Esophagus squamous epithelium (tissue), 5 donors: ENCODE data around the gene INTS7. TPM values are rescaled to one million over a fixed set of nuclear protein-coding genes. Genes with fewer than 3 reads are reported as not detected.

Experiments
- DNase-seq: peaks from one replicate; lab custom pipeline; 2025; lab: John Stamatoyannopoulos, UW
- H3K27ac ChIP-seq, 4 donors: fragments of 200-600 bp; sonication (generic); one replicate each; pipeline ENCODE4 v1.5.1; 2016 to 2019; ENCODE audit warnings: mild to moderate bottlenecking in 1 of 4
- H3K27me3 ChIP-seq, 4 donors: fragments of 200-600 bp; sonication (generic); 1 replicate in 3 of 4; 2 replicates in 1 of 4; pipeline versions ENCODE4 v1.5.1 to v1.6.0; 2017 to 2021; ENCODE audit warnings: antibody characterized with exemption in 1 of 4
- H3K36me3 ChIP-seq, 3 donors: fragments of 200-600 bp; sonication (generic); one replicate each; pipeline ENCODE4 v1.5.1; 2016 to 2019
- H3K4me1 ChIP-seq, 3 donors: fragments of 200-600 bp; sonication (generic); one replicate each; pipeline ENCODE4 v1.5.1; 2017 to 2019
- H3K4me3 ChIP-seq, 4 donors: fragments of 200-600 bp; sonication (generic); 1 replicate in 3 of 4; 2 replicates in 1 of 4; pipeline ENCODE4 v1.5.1; 2016 to 2019; ENCODE audit warnings: mild to moderate bottlenecking in 2 of 4, moderate library complexity in 1 of 4
- H3K9me3 ChIP-seq, 3 donors: fragments of 200-600 bp; sonication (generic); one replicate each; pipeline ENCODE4 v1.5.1; 2016 to 2019
- CTCF ChIP-seq, 6 experiments: fragments of 450-650 bp in 4 of 6; fragments of 200-600 bp in 2 of 6; sonication (generic) in 2 of 6; IDR thresholded peaks; one replicate each; pipeline ENCODE4 v1.5.1; 2016 to 2019; ENCODE audit warnings: antibody characterized with exemption in 6 of 6, mild to moderate bottlenecking in 4 of 6, moderate library complexity in 4 of 6
- POLR2A ChIP-seq, 4 donors: fragments of 450-650 bp; IDR thresholded peaks; one replicate each; pipeline ENCODE4 v1.6.1; 2017; ENCODE audit warnings: antibody characterized with exemption in 4 of 4, mild to moderate bottlenecking in 4 of 4, moderate library complexity in 3 of 4
- WGBS, 2 donors: methylation state at CpG; one replicate each; pipeline ENCODE4 v1.1.5; 2018; 5-methylcytosine and 5-hydroxymethylcytosine counted together
- intact Hi-C: fragments of 100-400 bp; cut with DNase I; formaldehyde crosslinking; loops from one replicate; pipeline ENCODE4 v1.15.0; 2022
- total RNA-seq, 4 donors: library from RNA; depleted of rRNA; stranded (reverse); fragments of >200 nt; gene quantifications; one replicate each; pipeline ENCODE4 v1.1.0, GENCODE V29; 2016
- donor health status: DM: yes; HTN: yes; CAD: no.

The INTS7 gene
- total RNA-seq, 4 donors from 2014 or later: 13.8 to 20.7 (median 14.4) TPM

- Histone ChIP-seq H3K4me1 (peaks cover 18 to 46% (median 18%) of the 10 kb centered on the region in 3 donors), H3K27me3 (no peaks in the 10 kb centered on the region), H3K36me3 (no peaks in the 10 kb centered on the region), H3K4me3 (no peak overlapping the region), H3K27ac (peak overlapping the region; percentile 78 to 91 (median 85)), H3K9me3 (no peaks in the 10 kb centered on the region)
- no peak for DNase-seq
- WGBS, 2 donors: 56 to 68% methylated on average over 1 of the region's 1 CpG
- intact Hi-C loops: no loop called here
- TF ChIP-seq CTCF (IDR thresholded peaks at IDR 0.05) (no peak), POLR2A (IDR thresholded peaks at IDR 0.05) (no peak)
Observed at GRCh38 chr1:211928290-211928801, 107.0 kb downstream of the INTS7 start.

GRCh38 chr1:211925016-211925415 is 110.3 kb downstream of the INTS7 start:
- intact Hi-C loops: no loop called here
- Histone ChIP-seq H3K4me3 (no peak overlapping the region), H3K36me3 (no peaks in the 10 kb centered on the region), H3K9me3 (no peaks in the 10 kb centered on the region), H3K27ac (peak overlapping the region; percentile 32 to 80 (median 66)), H3K4me1 (peaks cover 17 to 54% (median 25%) of the 10 kb centered on the region in 3 donors), H3K27me3 (no peaks in the 10 kb centered on the region)
- no peak for TF ChIP-seq POLR2A (IDR thresholded peaks at IDR 0.05)
- TF ChIP-seq CTCF (IDR thresholded peaks at IDR 0.05): no peak
- no peak for DNase-seq
- WGBS, 2 donors: 13 to 33% methylated on average over 6 to 7 of the region's 7 CpGs

GRCh38 chr1:211924256-211924655 is 111.1 kb downstream of the INTS7 start:
- DNase-seq: no peak
- Histone ChIP-seq H3K4me1 (peaks cover 10 to 49% (median 21%) of the 10 kb centered on the region in 3 donors), H3K27me3 (no peaks in the 10 kb centered on the region), H3K27ac (peak overlapping the region in 3 of 4 donors; percentile 64 to 80 (median 67)), H3K9me3 (no peaks in the 10 kb centered on the region), H3K36me3 (no peaks in the 10 kb centered on the region), H3K4me3 (no peak overlapping the region)
- WGBS, 2 donors: 78 to 81% methylated on average over 6 to 10 of the region's 10 CpGs
- TF ChIP-seq CTCF (IDR thresholded peaks at IDR 0.05): no peak
- TF ChIP-seq POLR2A (IDR thresholded peaks at IDR 0.05): no peak
- intact Hi-C loops: no loop called here

GRCh38 chr1:211923095-211923494 is 112.3 kb downstream of the INTS7 start:
- WGBS, 2 donors: 77 to 82% methylated on average over 5 of the region's 5 CpGs
- H3K4me3 ChIP-seq: no peak overlapping the region
- H3K27ac ChIP-seq: no peak overlapping the region
- no peaks in the 10 kb centered on the region for H3K27me3 ChIP-seq
- peaks cover 0 to 42% (median 12%) of the 10 kb centered on the region in 3 donors for H3K4me1 ChIP-seq
- no peaks in the 10 kb centered on the region for H3K36me3 ChIP-seq
- H3K9me3 ChIP-seq: no peaks in the 10 kb centered on the region
- TF ChIP-seq CTCF (IDR thresholded peaks at IDR 0.05): no peak
- no peak for TF ChIP-seq POLR2A (IDR thresholded peaks at IDR 0.05)
- DNase-seq: no peak
- intact Hi-C loops: no loop called here

GRCh38 chr1:211921579-211922095 is 113.7 kb downstream of the INTS7 start:
- Histone ChIP-seq H3K27ac (no peak overlapping the region), H3K4me3 (no peak overlapping the region), H3K4me1 (peaks cover 0 to 41% (median 10%) of the 10 kb centered on the region in 3 donors), H3K36me3 (no peaks in the 10 kb centered on the region), H3K27me3 (no peaks in the 10 kb centered on the region), H3K9me3 (no peaks in the 10 kb centered on the region)
- no peak for TF ChIP-seq CTCF (IDR thresholded peaks at IDR 0.05)
- TF ChIP-seq POLR2A (IDR thresholded peaks at IDR 0.05): no peak
- no peak for DNase-seq
- intact Hi-C loops: no loop called here
- WGBS, 2 donors: 91 to 92% methylated on average over 8 to 9 of the region's 9 CpGs
